ENCODE data around the gene CCT4. TPM values are rescaled to one million over a fixed set of nuclear protein-coding genes. Genes with fewer than 3 reads are reported as not detected.

CCT4 gene
- total RNA-seq, 2 experiments from 2014 or later: 388 to 390 TPM

GRCh38 chr2:61911510-61911909 lies 23.1 kb upstream of the CCT4 start:
- DNase-seq (peak; percentile 22), ATAC-seq (peak; percentile 56)
- POLR2A ChIA-PET: no interaction called here
- Mint-ChIP-seq H3K9me3 (no peaks in the 10 kb centered on the region), H3K4me1 (ENCODE audit: low read depth) (peaks cover 10% of the 10 kb centered on the region), H3K4me3 (no peak overlapping the region), H3K36me3 (ENCODE audit: low read depth) (no peaks in the 10 kb centered on the region), H3K27me3 (no peaks in the 10 kb centered on the region), H3K27ac (no peak overlapping the region)
- intact Hi-C loops (cut with micrococcal nuclease): no loop called here
- TF ChIP-seq CTCF (IDR thresholded peaks at IDR 0.05): no peak
- CTCF ChIA-PET: interaction anchor here (0.6 to 1.2 kb wide), 2 partner anchors 58 to 327 kb away, joined by 3 read pairs; partner anchors contain the start of gene FAM161A

DNA sequence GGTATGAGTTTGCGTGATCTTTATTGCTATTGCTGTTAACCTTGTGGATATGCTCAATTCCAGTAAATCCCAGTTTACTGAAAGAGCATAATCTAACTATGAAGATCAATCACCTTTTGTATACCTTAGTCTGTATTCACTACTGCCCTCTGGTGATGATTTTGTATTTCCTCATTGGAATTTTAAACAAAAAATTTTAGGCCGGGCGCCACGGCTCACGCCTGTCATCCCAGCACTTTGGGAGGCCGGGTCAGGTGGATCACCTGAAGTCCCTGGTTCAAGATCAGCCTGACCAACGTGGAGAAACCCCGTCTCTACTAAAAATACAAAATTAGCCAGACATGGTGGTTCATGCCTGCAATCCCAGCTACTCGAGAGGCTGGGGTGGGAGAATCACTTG lies 22.1 kb upstream of the CCT4 start:
- ATAC-seq: no peak
- Mint-ChIP-seq H3K4me1 (ENCODE audit: low read depth) (peaks cover 15% of the 10 kb centered on the region), H3K9me3 (no peaks in the 10 kb centered on the region), H3K27me3 (no peaks in the 10 kb centered on the region), H3K4me3 (no peak overlapping the region), H3K27ac (no peak overlapping the region), H3K36me3 (ENCODE audit: low read depth) (no peaks in the 10 kb centered on the region)
- intact Hi-C loops (cut with micrococcal nuclease): no loop called here
- POLR2A ChIA-PET: interaction anchor here (1.5 kb wide), 1 partner anchor 8 kb away, joined by 3 read pairs; no protein-coding TSS in a partner anchor
- CTCF ChIA-PET: interaction anchor here (1.0 to 1.5 kb wide), 3 partner anchors 8 to 78 kb away, joined by 3 read pairs; no protein-coding TSS in a partner anchor
- no peak for TF ChIP-seq CTCF (IDR thresholded peaks at IDR 0.05)
- DNase-seq: no peak

- ChIA-PET POLR2A (interaction anchor here (1.5 kb wide), 1 partner anchor 10 kb away, joined by 3 read pairs; no protein-coding TSS in a partner anchor), CTCF (no interaction called here)
- no peak overlapping the region for H3K4me3 Mint-ChIP-seq
- DNase-seq: no peak
- no peaks in the 10 kb centered on the region for H3K36me3 Mint-ChIP-seq (ENCODE audit: low read depth)
- no peak for ATAC-seq
- H3K27me3 Mint-ChIP-seq: no peaks in the 10 kb centered on the region
- H3K27ac Mint-ChIP-seq: peak overlapping the region; percentile 32
- intact Hi-C loops (cut with micrococcal nuclease): no loop called here
- no peaks in the 10 kb centered on the region for H3K9me3 Mint-ChIP-seq
- TF ChIP-seq CTCF (IDR thresholded peaks at IDR 0.05): no peak
- H3K4me1 Mint-ChIP-seq (ENCODE audit: low read depth): peaks cover 17% of the 10 kb centered on the region
Observed at GRCh38 chr2:61909116-61909515, 20.7 kb upstream of the CCT4 start.

GRCh38 chr2:61906186-61906470 lies 17.7 kb upstream of the CCT4 start:
- no peak for TF ChIP-seq CTCF (IDR thresholded peaks at IDR 0.05)
- no peaks in the 10 kb centered on the region for H3K9me3 Mint-ChIP-seq

DNA sequence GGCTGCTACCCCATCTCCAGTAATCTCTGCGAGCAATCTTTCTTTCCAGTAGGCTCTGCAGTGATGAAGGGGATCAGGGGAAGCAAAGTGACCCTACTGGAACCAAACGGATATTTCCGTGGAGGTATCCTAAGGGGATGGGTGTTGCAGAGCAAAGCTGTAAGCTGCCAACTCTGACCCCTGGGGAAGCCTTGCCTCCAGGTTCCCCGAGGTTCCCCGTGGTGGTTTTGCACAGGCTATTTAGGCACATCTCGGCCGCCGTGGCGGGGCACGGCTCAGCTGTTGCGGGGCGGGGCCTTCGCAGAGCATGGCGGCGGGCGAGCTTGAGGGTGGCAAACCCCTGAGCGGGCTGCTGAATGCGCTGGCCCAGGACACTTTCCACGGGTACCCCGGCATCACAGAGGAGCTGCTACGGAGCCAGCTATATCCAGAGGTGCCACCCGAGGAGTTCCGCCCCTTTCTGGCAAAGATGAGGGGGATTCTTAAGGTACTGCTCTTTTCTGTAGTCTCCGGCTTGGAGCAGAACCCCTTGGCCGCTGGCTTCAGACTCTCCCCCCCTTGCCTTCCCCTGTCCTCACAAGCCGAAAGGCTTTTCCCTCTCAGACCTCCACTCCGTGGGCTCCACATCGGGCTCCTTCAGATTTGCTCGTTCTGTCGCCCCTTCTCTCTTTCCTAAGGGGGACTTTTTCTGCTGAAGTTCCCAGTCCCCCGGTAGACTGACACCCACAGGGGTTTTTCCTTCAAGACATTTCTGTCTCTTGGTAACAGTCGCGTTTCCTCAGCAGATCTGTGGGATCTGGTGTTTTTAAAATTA lies 17.1 kb upstream of the CCT4 start, which contains the start of gene COMMD1:
TSS of gene COMMD1 (plus strand) at position 303 of the 814 bp plus-strand sequence. CDS start at position 308, 5 bp downstream.
- H3K4me1 Mint-ChIP-seq (ENCODE audit: low read depth): peaks cover 17% of the 10 kb centered on the region
- DNase-seq: peak; percentile 91
- no peaks in the 10 kb centered on the region for H3K9me3 Mint-ChIP-seq
- no peaks in the 10 kb centered on the region for H3K27me3 Mint-ChIP-seq
- ChIA-PET POLR2A (interaction anchor here (0.5 to 2.0 kb wide), 6 partner anchors 9 to 878 kb away, joined by 3 to 5 read pairs (median 4); no protein-coding TSS in a partner anchor), CTCF (interaction anchor here (1.1 to 1.8 kb wide), 2 partner anchors 11 to 505 kb away, joined by 4 to 5 read pairs; no protein-coding TSS in a partner anchor)
- no peak for TF ChIP-seq CTCF (IDR thresholded peaks at IDR 0.05)
- intact Hi-C loops (cut with micrococcal nuclease): no loop called here
- peak within 1 kb of the TSS; percentile 94 for H3K4me3 Mint-ChIP-seq
- peak within 1 kb of the TSS; percentile 86 for H3K27ac Mint-ChIP-seq
- H3K36me3 Mint-ChIP-seq (ENCODE audit: low read depth): no peaks in the 10 kb centered on the region
- peak; percentile 99 for ATAC-seq

More at GRCh38 chr2:61906186-61906470, 17.7 kb upstream of the CCT4 start:
- Mint-ChIP-seq H3K27me3 (no peaks in the 10 kb centered on the region), H3K27ac (peak overlapping the region; percentile 86), H3K4me1 (ENCODE audit: low read depth) (peaks cover 17% of the 10 kb centered on the region), H3K4me3 (peak overlapping the region; percentile 94), H3K36me3 (ENCODE audit: low read depth) (no peaks in the 10 kb centered on the region)
- DNase-seq (no peak), ATAC-seq (peak; percentile 4)
- ChIA-PET CTCF (interaction anchor here (1.1 to 1.8 kb wide), 2 partner anchors 11 to 505 kb away, joined by 4 to 5 read pairs; no protein-coding TSS in a partner anchor), POLR2A (interaction anchor here (0.7 to 2.0 kb wide), 5 partner anchors 8 to 52 kb away, joined by 3 to 5 read pairs (median 5); no protein-coding TSS in a partner anchor)
- intact Hi-C loops (cut with micrococcal nuclease): no loop called here

Measured in activated CD8-positive, alpha-beta T cell treated with anti-CD3 and anti-CD28 coated beads for 36 hours (primary cell).